Activated CD4-positive, CD25-positive, alpha-beta regulatory T cell treated with anti-CD3 and anti-CD28 coated beads, Interleukin-2, amount 50 U/mL, for 72 hours (primary cell): Measurements from ENCODE around the gene PRKCH.

Source experiments
- DNase-seq: peaks from one replicate; pipeline ENCODE4 v3.0.0; 2021

Gene PRKCH

GRCh38 chr14:61537563-61538463, 216.4 kb downstream of the PRKCH start:
- DNase-seq, result no peak

GRCh38 chr14:61538464-61539022, 217.2 kb downstream of the PRKCH start:
- no peak for DNase-seq

DNA sequence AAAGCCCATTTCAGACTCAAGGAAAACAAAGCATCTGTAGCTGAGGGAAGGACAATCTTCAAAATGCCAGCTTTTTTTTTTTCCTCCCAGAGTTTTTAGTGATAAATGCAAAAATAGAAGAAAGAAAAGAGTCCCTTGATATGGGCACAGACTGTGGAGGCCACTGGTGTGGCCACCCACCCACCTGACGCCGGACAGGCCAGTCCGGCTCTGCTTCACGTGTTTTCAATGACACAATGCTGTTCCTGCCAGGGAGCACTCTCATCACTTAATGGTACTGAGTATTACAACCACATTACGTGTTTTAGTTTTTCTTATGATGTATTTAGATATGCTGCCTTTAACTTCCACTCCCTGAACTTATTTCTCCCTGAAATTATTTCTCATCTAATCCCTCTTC, 218.3 kb downstream of the PRKCH start:
- DNase-seq, result no peak

- no peak for DNase-seq
Observed at GRCh38 chr14:61540931-61541330, 219.6 kb downstream of the PRKCH start.

DNA sequence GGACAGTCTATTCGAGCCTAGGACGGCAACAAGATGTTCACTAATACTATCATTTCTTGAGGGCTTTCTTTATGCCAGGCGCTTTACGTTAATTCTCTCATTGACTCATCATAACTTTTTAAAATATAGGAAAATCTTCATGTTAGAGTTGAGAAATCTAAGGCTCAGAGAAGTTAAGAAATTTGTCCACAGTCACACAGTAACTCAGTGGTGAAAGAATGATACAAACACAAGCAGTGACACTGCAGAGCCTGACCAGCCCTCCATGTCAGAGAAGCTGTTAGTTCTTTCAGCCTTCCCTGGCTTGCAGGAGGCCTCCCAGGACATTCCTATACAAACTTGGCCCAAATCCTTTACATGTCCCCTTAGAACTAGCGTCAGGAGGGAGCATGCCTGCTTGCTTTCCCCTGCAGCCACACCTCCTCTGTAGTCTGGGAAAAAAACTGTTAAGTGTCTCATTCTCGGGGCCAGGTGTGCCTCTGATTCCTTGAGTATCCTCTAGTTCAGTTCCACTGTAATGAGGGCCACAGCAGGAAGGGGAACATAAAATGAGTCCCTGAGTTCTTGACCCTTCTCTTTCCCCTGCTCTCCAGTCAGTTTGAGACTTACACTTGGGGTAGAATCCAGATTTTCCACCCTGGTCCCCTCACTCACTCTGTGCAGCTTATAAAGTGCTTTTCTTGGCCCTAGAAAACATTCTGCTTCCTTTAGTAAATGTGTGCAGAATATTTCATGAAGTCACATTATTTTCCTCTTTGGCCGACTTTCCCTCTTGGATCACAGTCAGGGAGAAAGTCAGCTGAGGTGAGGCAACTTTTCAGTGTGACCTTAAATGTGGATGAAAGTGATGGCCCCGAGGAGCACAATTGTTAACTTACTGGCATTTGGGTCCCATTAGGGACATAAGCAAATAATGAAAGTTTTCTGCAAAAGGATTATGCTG, 221.7 kb downstream of the PRKCH start:
- DNase-seq, result no peak

DNA sequence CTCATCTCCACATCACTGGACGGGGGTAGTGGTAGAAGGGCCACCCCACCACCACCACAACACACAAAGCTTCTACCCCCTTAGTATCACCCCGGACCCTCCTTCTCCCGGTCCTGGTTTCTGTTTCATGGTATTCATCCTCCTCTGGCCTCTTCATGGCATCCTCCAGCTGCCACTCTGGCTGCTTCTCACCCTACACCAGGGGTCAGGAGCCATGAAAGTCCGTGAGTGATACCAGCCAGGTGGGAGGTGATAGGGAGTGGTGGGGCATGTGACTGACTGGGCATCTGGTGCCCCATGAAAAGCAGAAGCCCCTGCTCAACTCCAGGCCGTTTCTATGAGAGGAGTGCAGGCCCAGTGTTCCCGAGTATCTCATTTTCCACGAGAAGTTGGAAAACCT, 222.6 kb downstream of the PRKCH start:
- no peak for DNase-seq

DNA sequence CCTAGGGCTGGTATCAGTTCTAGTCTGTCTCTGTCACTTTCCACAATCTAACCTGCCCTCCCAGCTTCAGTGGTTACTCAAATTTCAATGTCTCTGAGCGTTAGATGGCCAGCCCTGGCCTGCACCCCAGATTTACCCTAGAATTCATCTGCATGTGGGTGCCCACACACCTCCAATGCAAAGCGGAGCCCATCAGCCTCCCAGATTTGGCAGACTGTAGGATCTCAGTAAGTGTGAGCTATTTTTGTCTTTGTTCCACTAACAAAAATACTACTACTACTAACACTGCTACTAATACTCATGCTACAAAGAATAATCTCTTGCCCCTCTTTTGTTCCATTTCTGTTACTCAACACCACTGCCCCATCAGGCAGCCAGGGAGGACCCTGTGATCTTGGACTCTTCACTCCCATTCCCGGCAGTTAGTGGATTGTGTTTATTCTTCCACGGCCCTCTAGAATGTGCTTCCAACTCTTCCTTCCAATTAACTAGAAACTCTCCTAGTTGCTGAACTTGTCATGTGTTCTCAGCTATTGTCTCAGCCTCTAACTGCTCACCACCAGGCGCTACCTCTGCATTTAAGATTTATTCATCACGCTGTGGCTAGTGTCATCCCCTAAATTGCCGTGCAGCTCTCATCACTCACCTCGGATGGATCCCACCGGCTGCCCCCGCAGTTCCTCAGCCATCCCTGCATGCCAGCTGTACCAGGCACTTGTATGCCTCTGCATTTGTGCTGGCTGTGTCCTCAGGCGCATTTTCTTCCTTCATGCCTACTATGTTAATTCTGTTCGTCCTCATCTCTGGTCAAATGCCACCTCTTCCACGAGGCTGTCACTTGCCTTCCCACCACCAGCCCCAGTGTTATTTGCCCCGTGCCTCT, 223.3 kb downstream of the PRKCH start:
- no peak for DNase-seq

- no peak for DNase-seq
Observed at GRCh38 chr14:61545726-61546455, 224.5 kb downstream of the PRKCH start.

- DNase-seq, result no peak
Observed at GRCh38 chr14:61547186-61548069, 226.0 kb downstream of the PRKCH start.

GRCh38 chr14:61549425-61549824, 228.0 kb downstream of the PRKCH start:
- DNase-seq, result no peak

DNA sequence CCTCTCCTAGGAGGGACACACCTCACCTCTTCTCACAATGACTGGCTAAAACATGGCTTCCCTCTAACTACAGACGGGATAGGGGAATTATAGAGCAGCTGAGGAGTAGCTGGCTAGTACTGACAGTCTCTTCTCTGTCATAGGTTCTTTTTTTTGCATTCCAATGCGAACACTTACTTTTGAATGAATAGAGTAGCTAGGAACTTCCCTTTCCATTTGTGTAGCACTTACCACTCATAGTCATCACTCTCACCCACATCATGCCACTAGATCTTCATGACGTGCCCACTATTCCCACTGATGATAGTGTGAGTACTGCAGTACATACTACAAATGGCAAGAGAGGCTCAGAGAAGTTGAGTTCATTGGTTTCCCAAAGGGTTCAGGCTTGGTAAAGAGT, 230.0 kb downstream of the PRKCH start:
- no peak for DNase-seq

- DNase-seq, result no peak
Observed at GRCh38 chr14:61552241-61552640, 230.9 kb downstream of the PRKCH start.

DNA sequence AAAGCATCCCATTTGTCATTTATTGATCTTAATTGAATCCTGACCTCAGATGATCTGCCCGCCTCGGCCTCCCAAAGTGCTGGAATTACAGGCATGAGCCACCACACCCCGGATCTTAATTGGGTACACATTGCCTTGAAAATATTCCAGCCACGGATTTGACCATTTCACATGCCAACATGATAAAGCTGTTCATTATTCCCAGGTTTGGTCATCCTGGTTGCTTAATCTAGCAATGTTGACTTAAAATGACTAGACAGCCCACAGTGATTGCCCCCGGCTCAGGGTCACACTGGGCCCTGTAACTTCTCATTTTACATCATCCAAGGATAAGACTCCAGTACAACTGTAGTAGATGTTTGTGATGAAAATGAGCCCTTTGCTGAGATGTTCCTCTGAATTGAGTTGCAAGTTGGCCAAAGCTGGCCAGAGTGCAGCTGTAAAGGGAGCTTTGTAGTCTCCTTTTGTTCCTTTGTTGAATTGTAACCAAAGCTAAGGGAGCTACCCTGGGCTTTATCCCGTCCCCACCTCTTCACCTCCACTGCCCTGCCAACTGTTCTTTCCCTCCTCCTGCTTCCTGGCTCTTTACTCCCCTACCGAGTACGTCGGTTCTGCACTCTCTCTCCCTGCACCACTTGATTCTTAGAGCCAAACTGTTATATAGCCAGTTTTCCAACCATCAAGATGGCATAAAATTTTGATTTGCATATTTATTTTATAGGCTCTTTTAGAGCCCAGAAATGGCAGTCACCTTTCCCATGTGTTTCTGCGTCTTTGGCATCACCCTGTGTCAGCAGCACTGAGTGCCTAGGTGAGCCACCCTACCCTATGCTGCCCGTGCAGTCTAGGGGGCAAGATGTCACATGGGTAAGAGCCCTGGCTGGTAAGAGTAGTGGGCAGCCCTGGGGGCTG, 232.6 kb downstream of the PRKCH start:
- no peak for DNase-seq

- DNase-seq, result no peak
Observed at GRCh38 chr14:61555056-61555838, 233.9 kb downstream of the PRKCH start.

GRCh38 chr14:61556455-61556854, 235.1 kb downstream of the PRKCH start:
- no peak for DNase-seq

DNA sequence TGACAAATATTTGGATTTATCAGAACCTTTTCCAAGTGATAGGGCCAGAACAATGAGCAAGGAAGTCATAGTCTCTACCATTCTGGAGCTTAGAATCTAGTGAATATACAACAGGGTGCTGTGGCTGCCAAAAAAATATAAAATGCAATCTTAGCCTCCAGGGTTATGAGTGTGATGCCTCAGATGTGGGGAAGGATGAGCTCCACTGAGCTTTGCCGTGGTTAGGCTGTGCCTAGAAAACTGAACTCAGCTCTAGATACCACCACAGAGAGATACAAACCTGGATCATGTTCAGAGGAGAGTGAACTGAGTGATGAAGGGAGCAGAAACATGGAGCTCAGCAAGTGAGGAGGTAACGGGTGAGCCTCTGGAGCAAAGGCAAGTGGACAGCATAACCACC, 235.9 kb downstream of the PRKCH start:
- no peak for DNase-seq

- no peak for DNase-seq
Observed at GRCh38 chr14:61557854-61558253, 236.5 kb downstream of the PRKCH start.

DNA sequence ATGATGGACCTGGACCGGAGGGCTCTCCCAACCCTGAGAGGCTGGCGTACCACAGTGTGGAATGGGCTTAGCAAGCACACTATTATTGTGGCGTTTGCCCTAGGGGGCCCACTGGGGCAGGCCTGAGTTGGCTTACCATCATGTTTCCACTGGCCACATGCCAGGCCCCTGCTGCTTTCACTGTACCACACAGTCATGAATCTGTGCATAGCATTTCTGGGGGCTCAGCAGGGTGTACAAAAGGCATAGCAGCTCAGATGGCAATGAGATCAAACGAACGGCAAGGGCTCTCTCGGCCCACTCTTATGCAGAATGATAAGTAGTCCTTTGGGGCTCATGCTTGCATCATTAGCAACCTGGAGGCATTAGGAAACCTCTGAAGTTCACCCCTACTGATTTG, 236.9 kb downstream of the PRKCH start:
- DNase-seq, result no peak
